ENCODE results near the gene NSDHL.
A peak's percentile ranks its signal among the peaks of the same experiment; 100 is the strongest.
"Not testable (repeated sequence)": the region's sequence is repeated elsewhere in the genome, so short reads cannot be mapped to it uniquely, and the experiment has no call there.

Gene NSDHL

GRCh38 chrX:152823657-152824056 lies 7.2 kb upstream of the NSDHL start:
- no peak for TF ChIP-seq CTCF (conservative IDR thresholded peaks at IDR 0.05; ENCODE audit: control insufficient read depth, insufficient read depth, low read depth, low read length)
- no peak overlapping the region for H3K4me3 ChIP-seq (ENCODE audit: control insufficient read depth, low read depth, low read length)
- DNase-seq (ENCODE audit: low read depth), result no peak

GRCh38 chrX:152824841-152825374 lies 6.0 kb upstream of the NSDHL start:
- peak; percentile 48 for DNase-seq (ENCODE audit: low read depth)
- no peak overlapping the region for H3K4me3 ChIP-seq (ENCODE audit: control insufficient read depth, low read depth, low read length)

GRCh38 chrX:152831391-152831790 lies 528 bp downstream of the NSDHL start:
- no peak for DNase-seq (ENCODE audit: low read depth)
- peak overlapping the region; percentile 73 for H3K4me3 ChIP-seq (ENCODE audit: control insufficient read depth, low read depth, low read length)
- TF ChIP-seq CTCF (conservative IDR thresholded peaks at IDR 0.05; ENCODE audit: control insufficient read depth, insufficient read depth, low read depth, low read length), result no peak

More at GRCh38 chrX:152824841-152825374, 6.0 kb upstream of the NSDHL start:
- no peak for TF ChIP-seq CTCF (conservative IDR thresholded peaks at IDR 0.05; ENCODE audit: control insufficient read depth, insufficient read depth, low read depth, low read length)

- peak overlapping the region; percentile 2 for H3K4me3 ChIP-seq (ENCODE audit: control insufficient read depth, low read depth, low read length)
- no peak for TF ChIP-seq CTCF (conservative IDR thresholded peaks at IDR 0.05; ENCODE audit: control insufficient read depth, insufficient read depth, low read depth, low read length)
- DNase-seq (ENCODE audit: low read depth), result no peak
These were observed 1.7 kb downstream of the NSDHL start for GRCh38 chrX:152832520-152832919.

GRCh38 chrX:152833378-152833777 lies 2.5 kb downstream of the NSDHL start:
- no peak overlapping the region for H3K4me3 ChIP-seq (ENCODE audit: control insufficient read depth, low read depth, low read length)
- no peak for TF ChIP-seq CTCF (conservative IDR thresholded peaks at IDR 0.05; ENCODE audit: control insufficient read depth, insufficient read depth, low read depth, low read length)
- DNase-seq (ENCODE audit: low read depth), result no peak

GRCh38 chrX:152835470-152835869 lies 4.6 kb downstream of the NSDHL start:
- not testable (repeated sequence) for DNase-seq (ENCODE audit: low read depth); H3K4me3 ChIP-seq (ENCODE audit: control insufficient read depth, low read depth, low read length)

GRCh38 chrX:152842772-152843338 lies 12.0 kb downstream of the NSDHL start:
- no peak overlapping the region for H3K4me3 ChIP-seq (ENCODE audit: control insufficient read depth, low read depth, low read length)
- DNase-seq (ENCODE audit: low read depth), result no peak
- TF ChIP-seq CTCF (conservative IDR thresholded peaks at IDR 0.05; ENCODE audit: control insufficient read depth, insufficient read depth, low read depth, low read length), result no peak

All from fibroblast of mammary gland (primary cell).